Ishikawa (cell line): ENCODE measurements around the gene IFNAR2.

Experiments
- CEBPB ChIP-seq: IDR thresholded peaks from 2 replicates; pipeline ENCODE4 v1.6.1; 2012
- CREB1 ChIP-seq: IDR thresholded peaks from 2 replicates; pipeline ENCODE4 v1.6.1; 2012; ENCODE audit warnings: low read depth
- EGR1 ChIP-seq: IDR thresholded peaks from 2 replicates; pipeline ENCODE4 v1.6.1; 2012
- EP300 ChIP-seq: IDR thresholded peaks from 2 replicates; pipeline ENCODE4 v1.6.1; 2012; ENCODE audit warnings: borderline replicate concordance
- FOXM1 ChIP-seq: IDR thresholded peaks from 2 replicates; pipeline ENCODE4 v1.6.1; 2012; ENCODE audit warnings: low read depth, borderline replicate concordance
- MAX ChIP-seq: IDR thresholded peaks from 2 replicates; pipeline ENCODE4 v1.6.1; 2012
- NFIC ChIP-seq: IDR thresholded peaks from 2 replicates; pipeline ENCODE4 v1.6.1; 2012
- RAD21 ChIP-seq: IDR thresholded peaks from 2 replicates; pipeline ENCODE4 v1.6.1; 2012; ENCODE audit warnings: low read depth
- REST ChIP-seq: IDR thresholded peaks from 2 replicates; pipeline ENCODE4 v1.6.1; 2012; ENCODE audit warnings: low read depth, mild to moderate bottlenecking
- TAF1 ChIP-seq: IDR thresholded peaks from 2 replicates; pipeline ENCODE4 v1.6.1; 2012; ENCODE audit warnings: low read depth, mild to moderate bottlenecking
- TCF12 ChIP-seq: IDR thresholded peaks from 2 replicates; pipeline ENCODE4 v1.6.1; 2012; ENCODE audit warnings: low read depth
- TEAD4 ChIP-seq: IDR thresholded peaks from 2 replicates; pipeline ENCODE4 v1.6.1; 2012
- USF1 ChIP-seq: IDR thresholded peaks from 2 replicates; pipeline ENCODE4 v1.6.1; 2012
- YY1 ChIP-seq: IDR thresholded peaks from 2 replicates; pipeline ENCODE4 v1.6.1; 2012; ENCODE audit warnings: low read depth
- ZBTB7A ChIP-seq: IDR thresholded peaks from 2 replicates; pipeline ENCODE4 v1.6.1; 2012; ENCODE audit warnings: low read depth

The IFNAR2 gene

GRCh38 chr21:33244779-33245105 is 15.0 kb downstream of the IFNAR2 start:
- TF ChIP-seq FOXM1, result no peak
- TF ChIP-seq CEBPB, result 0 out of 2 replicates have a peak, but pooled peaks have one; percentile 25

- no peak for TF ChIP-seq TAF1
- no peak for TF ChIP-seq ZBTB7A
- TF ChIP-seq CEBPB, result no peak
- no peak for TF ChIP-seq CREB1
- no peak for TF ChIP-seq NFIC
- TF ChIP-seq EP300, result no peak
- no peak for TF ChIP-seq USF1
- TF ChIP-seq YY1, result no peak
- TF ChIP-seq REST, result no peak
- TF ChIP-seq TEAD4, result no peak
- no peak for TF ChIP-seq FOXM1
- TF ChIP-seq TCF12, result no peak
- TF ChIP-seq EGR1, result no peak
- no peak for TF ChIP-seq MAX
- no peak for TF ChIP-seq RAD21
Measured at GRCh38 chr21:33245289-33245918, 15.7 kb downstream of the IFNAR2 start.

GRCh38 chr21:33246506-33246905 is 16.8 kb downstream of the IFNAR2 start:
- TF ChIP-seq EGR1 (no peak), MAX (no peak), YY1 (no peak), TCF12 (no peak), USF1 (no peak)

GRCh38 chr21:33246963-33247362 is 17.2 kb downstream of the IFNAR2 start:
- TF ChIP-seq REST (no peak), TAF1 (no peak)

GRCh38 chr21:33247599-33247998 is 17.9 kb downstream of the IFNAR2 start:
- TF ChIP-seq CREB1 (no peak), TEAD4 (no peak), TCF12 (no peak)

- TF ChIP-seq EP300, result no peak
- TF ChIP-seq RAD21, result no peak
- TF ChIP-seq TEAD4, result no peak
- no peak for TF ChIP-seq USF1
Measured at GRCh38 chr21:33249331-33250002, 19.7 kb downstream of the IFNAR2 start.

- TF ChIP-seq ZBTB7A (no peak), REST (no peak), TEAD4 (no peak)
Measured at GRCh38 chr21:33251119-33251518, 21.4 kb downstream of the IFNAR2 start.
